Measurements from ENCODE around the gene HDAC7.

The HDAC7 gene

DNA sequence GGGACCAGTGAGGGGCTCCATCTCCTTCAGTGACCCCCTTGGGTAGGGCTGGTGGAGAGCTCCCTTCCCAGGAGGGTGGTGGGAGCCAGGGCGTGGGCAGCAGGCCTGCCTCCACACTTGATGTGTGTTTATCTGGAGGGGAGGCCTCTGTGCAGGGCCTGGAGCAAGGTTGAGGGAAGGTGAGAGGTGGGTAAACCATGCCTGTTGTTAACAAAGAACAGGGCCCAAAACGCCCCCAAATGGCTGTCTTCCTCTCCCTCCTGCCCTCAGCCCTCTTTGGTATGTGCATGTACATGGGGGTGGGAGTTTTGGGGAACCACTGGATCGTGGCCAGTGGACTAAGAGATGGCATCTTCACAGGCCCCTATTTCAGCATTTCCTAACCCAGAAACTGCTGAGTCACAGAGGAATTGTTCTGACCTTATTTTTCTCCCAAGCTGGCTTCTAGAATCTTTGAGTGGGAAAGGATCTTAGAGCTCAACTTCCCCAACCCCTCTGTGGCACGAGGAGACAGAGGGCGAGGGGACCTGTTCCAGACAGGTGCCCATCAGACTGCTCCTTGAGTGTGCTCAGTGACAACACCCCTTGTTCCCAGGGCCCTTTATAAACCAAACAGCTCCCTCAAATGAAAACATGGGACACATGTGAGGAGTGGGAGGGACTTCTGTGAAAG lies 43.1 kb downstream of the HDAC7 start:
- no peak for DNase-seq

DNA sequence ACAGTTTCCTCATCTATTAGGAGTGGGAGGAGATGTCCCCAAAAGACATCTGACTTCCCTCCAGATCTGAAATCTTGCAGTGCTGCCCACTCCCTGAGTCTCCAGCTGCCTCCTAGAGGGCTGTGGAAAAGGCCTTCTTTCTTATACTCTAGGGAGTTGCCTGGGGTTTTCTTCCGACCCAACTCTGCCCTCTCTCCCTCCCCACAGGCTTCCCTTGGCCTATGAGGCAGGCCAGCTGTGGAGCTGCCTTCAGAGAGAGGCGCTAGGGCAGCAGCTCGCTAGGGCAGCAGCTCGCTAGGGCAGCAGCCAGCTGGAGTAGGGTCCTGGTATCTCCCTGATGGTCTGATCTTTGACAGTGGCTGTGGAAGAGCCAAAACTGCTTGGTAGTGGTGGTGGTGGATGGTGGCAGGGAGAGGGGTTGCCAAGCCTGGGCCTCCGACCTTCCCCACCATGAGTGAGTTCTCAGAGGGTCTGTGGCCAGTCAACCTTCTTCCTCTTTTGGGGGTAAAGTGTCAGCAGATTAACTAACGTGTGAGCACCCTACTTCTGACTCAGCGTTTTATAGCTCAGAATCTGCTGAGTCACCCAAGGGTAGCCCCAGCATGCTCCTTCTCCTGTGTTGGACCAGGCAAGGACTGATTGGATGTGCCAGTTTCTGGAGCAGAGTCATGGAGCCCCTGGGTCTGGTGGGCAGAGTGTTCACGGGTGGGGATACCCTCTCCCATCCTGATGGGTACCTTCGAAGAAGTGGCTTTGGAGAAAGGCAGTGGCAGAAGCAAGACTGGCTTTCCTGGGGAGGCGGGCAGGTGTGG lies 44.4 kb downstream of the HDAC7 start:
- no peak for DNase-seq

DNA sequence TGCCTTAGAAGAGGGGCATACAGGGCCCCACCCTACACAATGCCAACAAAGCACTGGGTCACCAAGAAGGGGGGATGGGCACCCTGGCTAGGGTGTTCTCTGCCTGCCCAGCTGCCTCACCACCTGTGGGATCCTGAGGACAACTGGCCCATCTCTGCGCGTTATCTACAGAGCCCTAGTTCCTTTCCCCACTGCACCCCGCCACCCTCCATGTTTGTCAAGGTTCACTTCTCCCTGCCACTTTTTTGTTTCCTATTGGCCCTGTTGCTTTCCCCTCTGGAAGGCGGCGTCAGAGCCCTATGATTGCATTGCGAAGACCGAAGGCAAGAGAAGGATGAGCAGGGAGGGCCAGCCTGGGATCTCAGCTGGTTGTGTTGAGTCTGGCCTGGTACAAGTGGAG lies 45.0 kb downstream of the HDAC7 start:
- DNase-seq: no peak

DNA sequence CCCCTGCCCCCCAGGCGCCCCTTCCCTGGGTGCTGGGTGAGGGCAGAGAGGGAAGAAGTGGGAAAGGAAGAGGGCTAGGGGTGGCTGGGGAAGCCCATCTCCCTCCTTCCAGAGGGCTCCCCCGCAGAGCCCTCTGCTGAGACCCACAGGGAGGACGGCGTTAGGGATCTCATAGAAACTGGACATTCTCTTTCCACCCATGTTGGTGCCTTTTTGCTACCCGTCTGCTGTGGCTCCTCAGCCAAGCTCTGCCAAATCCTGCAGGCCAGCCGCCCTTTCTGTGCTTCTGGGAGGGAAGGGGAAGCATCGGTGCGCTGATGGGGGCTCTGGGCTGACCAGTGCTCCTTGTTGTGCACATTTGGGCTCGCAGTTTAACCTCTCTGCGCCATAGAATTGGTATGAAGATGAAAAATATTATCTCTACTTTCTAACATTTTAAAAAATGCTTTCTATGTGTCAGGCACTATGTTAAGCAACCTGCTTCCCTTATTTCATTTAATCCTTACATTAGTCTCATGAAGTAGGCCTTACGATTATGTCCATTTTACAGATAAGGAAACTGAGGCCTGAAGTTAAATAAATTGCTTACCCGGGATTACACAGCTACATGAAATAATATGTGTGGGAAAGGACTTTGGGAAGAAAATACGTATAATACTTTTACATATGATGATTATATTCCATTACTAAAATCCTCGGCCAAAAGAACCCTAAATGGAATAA lies 45.7 kb downstream of the HDAC7 start:
- DNase-seq: no peak

DNA sequence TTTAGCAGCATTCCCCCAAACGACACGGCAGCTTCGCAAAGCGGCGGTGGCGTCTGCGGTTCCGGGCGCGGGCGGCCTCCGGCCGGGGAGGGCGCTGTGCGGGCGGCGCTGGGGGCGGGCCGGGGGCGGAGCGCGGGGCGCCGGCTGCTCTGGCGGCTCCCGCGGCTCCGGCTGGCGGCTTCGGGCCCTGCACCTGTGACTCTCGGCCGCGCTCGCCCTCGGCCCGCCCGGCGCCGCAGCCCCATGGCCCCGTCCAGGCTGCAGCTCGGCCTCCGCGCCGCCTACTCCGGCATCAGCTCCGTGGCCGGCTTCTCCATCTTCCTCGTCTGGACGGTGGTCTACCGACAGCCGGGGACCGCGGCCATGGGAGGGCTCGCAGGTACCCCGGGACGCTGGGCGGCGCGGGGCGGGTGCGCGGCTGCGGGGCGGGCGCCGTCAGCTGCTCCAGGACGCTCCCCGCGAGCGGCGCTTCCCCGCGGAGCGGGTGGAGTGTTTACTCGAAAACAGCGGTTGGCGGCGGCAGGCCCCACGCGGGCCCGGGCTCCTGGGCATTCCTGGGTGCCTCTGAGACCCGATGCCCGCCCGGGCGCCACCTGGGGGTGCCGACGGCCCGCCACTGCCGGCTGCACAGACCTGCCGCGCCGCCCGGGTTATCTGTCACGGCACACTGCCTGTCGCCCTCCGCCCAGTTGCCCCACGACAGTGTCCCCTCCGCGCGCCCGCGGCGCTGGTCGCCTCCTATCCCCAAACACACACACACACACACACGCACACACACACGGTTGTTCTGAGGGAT lies 46.4 kb downstream of the HDAC7 start, which contains the start of gene SLC48A1:
SLC48A1 (plus strand) TSS at position 177 of the 796 bp plus-strand sequence; CDS start at position 244, 67 bp downstream.
- DNase-seq: peak; percentile 85

DNA sequence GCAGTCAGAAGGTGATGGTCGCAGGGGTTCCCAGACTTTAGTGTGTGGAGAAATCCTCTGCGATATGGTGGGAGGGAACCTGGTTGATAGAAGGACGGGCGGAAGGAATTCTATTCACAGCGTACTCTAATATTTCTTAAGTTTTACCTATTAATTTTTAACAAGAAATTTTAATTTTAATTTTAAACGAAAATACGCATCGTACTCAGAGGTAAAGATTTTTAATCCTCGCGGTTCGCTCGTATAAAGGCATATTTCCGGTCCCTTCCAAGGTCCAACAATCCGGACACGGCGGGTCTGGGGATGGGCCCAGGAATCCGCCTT lies 47.0 kb downstream of the HDAC7 start:
- no peak for DNase-seq

DNA sequence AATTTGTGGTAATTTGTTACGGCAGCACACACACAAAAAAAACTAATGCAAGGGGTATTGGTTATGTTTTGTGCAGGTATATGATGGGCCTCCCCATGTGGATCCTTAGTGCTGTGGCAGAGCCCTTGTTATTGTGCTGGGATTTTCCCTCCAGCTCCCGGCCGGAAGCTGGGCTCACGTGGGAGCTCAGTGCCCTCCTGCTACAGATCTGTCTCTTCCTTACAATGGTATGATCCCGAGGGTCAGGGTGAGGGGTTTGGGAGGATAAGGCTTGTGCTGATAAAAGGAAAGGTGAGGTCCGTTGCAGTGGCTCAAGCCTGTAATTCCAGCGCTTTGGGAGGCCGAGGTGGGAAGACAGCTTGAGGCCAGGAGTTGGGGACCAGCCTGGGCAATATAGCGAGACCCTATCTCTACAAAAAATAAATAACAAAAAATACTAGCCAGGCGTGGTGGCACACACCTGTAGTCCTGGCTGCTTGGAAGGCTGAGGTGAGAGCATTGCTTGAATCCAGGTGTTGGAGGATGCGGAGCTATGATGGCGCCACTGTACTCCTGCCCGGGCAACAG lies 47.5 kb downstream of the HDAC7 start:
- DNase-seq: no peak

DNA sequence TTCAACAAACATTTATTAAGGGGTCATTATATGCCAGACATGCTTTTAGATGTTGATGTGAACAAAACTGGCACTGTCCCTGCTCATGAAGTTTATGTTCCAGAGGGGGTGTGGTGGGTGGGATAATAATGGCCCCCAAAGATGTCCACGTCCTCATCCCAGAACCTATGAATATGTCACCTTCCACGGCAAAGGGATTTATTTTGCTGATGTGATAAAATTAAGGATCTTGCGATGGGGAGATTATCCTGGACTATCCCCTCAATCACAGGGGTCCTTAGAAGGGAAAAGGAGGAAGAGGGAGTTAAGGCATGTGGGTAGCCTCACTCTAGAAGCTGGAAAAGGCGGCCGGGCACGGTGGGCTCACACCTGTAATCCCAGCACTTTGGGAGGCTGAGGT lies 48.4 kb downstream of the HDAC7 start:
- DNase-seq: no peak

DNA sequence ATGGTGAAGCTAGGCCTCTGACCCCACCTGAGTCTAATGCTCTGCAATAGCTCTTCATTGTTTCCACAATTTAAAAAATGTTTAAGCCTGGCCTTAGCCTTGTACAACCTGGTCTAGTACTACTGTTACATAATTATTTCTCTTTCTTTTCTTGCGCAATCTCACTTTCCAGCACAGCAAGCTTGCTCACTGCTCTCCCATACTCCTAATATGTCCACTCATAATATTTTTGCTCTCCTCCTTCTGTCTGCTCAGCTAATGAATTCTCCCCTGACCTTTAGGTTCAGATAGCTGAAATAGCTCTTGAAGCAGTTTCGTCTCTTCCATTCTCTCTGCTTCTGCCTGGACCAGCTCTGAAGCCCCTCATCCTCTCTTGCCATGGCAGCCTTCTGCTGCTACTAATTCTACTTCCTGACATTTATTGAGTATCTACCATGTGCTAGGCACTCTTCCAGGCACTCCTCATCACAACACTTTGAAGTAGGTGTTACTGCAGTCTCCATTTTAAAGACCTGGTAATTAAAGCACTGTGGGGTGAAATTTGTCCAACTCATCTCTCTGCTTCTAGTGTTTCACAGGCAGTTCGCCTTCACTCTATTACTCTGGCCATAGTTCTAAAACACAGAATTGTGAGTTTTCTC lies 49.5 kb downstream of the HDAC7 start:
- no peak for DNase-seq

DNA sequence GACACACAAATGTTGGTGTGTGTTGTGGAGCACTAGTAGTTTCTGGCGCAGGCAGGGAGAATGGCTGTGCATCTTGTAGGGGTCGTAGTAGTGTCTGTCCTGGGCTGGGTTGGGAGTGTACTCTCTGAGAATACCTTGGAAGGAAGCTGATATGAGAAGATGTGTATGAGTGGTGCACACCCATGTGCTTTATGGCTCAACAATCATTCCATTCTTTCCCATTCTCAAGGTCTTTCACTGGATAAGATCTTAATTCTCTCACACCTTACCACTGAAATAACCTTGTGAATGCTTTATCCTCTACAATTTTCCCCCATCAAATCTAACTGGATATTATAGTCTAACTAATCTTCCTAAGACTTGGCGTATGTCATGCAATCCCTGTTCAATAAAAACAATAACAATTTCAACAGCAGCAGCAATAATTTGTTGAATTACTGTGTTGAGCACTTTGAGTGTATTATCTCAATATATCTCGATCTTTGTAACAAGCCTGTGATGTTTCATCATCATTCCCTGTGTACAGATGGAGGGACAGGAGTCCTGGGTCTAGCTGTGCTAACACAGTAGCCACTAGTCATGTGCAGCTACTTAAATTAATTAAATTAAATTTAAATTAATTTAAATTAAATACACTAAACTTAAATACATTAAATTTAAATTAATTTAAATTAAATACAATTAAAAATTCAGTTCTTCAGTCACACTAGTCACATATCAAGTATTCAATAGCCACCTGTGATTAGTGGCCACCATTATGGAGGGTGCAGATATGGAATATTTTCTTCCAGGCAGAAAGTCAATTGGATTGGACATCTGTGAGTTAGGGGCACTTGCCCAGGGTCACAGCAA lies 50.2 kb downstream of the HDAC7 start:
- no peak for DNase-seq

DNA sequence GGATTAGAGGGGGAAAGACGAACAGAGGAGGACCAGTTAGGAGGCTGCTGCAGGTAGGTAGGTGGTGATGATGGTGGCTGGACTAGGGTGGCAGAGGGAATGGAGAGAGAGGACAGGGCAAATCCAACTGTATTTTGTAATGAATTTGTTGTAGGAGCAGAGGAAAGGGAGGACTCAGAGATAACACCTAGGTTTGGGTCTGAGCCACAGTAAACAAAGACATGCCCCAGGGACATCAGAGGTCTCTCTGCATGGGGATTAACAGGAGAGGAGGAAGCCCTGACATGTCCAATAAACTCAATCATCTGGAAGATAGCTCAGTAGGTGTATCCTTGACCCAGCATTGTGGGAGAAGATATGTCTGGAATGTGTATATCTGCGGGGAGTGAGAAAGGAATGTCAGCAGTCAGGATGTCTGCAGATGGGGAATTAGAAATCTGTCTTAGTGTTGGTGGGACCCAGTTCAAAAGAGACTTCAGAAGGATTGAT lies 51.3 kb downstream of the HDAC7 start:
- no peak for DNase-seq

DNA sequence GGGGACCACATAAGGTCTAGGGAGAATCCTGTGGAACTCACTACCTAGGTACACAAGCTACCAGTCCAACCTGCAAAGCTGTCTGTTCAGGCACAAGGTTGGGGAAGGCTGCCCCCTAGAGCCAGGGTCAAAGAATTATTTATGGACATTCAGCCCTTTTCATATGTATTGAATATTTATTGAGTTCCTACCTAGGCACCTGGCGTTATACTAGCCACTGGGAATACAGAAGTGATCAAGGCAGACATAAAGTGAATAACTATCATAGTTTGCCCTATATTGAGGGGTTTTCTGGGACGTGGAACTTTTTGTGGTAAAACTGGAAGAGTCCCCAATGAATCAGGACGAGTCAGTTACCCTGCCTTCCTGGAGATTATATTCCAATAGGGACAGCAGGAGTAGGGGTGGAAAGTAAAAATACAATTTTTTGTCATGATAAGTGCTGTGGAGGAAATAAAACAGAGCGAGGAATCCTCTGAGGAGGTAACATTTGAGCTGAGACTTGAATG lies 52.4 kb downstream of the HDAC7 start:
- peak; percentile 70 for DNase-seq

DNA sequence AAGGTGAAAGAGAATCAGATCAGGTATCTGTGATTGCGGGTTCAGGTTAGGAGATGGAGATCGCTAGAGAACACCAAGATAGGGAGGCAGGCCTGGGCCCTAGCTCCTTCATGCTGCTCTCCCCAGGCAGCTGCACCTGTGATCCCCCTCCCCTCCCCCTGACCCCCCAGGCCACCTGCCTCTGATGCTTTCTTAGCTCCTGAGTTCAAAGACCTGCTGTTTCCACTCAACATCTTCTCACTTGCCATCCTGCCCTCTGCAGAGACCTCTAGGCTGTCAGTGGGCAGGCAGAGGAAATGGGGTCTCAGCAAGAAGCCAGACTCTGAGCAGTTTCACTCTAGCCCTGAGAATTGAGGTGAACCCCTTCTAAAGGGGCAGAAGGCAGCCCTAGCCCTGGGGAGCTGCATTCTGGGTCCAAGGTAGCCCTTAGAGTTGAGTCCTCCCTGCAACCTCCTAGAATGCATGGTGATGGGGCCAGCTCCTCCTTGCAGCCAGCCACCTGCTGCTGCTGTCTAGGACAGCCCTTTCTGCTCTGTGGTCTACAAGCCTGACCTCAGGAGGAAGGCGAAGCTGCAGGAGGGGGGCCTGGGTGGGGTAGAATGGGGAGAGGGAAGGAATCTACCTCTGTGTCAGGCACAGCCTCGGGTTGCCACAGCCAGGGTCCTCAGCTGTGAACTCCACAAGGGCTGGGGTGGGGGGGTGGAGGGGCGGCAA lies 53.0 kb downstream of the HDAC7 start:
- peak; percentile 32 for DNase-seq

DNA sequence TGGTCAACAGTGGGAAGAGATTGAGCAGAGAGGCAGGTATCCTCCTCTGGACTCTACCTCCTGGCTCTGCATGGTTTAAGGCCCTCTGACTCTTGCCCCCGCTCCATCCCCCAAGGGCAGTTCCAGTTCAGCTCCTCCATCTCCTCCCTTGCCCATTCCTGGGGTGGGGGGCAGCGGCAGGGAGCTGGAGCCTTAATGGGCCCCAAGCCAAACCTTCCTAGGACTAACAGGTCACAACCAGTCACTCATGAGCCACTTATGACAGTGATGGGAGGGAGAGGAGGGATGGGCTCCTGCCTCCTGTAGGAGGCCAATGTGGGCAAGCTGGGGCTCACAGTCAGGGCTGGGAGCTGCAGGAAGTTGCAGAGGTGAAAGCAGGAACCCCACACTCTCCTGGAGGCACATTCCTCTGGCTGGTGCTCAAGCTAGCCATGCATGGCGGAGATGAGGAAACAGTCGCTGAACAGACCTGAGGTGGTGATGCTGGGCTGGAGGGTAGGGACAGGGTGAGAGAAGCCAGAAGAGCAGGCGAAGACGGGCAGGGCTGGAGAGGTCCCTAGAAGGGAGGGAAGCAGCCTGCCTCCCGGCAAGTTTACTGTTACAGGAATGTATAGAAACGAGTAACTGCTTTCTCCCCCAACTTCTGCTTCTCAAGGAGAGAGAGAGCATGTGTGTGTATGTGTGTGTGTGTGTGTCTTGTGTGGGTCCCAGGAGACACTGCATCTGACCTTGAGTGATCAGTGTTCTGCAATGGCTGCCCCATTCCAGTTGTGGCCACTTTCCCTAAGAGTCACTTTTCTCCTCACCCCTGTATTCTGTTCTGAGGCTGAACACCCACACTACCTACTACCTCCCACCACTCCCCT lies 56.0 kb downstream of the HDAC7 start:
- DNase-seq: no peak

DNA sequence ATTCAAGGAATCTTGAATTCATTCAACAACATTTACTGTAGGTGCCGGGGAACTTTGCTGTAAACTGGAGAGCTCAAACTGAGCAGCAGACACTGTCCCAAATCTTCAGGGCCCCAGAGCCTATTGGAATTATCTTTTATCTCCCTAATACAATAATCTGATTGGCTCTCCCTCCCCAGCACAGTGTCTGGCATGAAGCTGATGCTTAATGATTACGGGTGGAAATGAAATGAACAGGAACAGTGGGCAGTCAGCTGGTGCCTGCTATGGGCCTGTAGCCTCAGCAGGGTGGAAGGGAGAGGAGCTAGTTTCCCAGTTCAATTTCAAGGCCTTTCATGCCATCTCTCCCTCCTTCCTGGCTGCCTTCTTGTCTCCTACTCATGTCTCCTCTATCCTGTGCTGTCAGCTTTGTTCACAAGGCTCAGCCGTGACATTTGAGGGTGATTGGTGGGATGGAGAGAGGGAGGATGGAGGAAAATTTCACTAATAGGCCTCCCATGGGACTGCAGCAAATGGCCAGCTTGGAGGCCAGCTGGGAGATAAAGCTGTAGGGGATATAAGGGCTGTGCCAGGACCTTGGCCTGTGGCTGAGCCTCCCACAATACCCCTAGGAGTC lies 56.7 kb downstream of the HDAC7 start:
- no peak for DNase-seq

DNA sequence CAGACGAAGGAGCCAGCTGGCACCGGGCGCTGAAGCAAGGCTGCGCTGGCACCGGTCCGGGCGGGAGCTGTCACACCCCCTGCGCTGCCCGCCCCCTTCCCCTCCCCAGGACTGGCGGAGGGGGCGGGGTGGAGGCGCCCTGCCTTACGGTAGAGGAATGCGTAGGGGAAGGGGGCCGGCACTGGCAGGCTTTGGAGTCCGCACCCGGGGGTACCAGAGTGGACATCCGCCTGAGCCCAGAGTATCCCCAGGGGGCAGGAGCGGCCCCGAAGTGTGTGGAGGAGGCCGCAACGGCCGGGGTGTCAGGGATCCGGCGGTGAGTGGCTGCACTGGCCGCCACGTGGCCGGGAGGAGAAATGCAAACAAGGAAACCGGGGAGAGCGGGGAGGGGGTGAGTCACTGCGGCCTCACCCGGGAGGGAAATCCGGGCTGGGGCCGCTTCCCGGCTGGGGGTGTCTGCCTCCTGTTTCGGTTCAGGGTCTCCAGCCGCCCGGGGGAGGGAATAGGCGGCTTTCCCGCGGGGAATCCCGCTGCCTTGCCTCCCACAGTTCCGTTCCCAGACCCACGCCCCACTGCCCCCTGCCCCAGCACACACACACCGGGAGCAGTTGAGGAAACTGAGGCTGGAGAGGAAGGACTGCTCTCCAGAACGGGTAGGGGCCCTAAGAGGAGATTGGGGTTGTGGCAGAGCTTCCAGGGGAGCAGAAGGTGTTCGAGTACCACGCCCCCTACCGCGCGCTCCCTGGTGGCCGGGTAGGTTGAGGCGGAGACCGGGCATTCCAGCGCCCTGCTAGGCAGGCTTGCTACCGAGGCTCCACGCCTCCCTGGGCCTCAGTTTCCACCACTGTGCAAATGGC lies 60.6 kb downstream of the HDAC7 start, which contains the start of gene RAPGEF3:
RAPGEF3 (minus strand) TSS at position 47 of the 857 bp plus-strand sequence. CDS start 324 bp downstream, outside the sequence.
- DNase-seq: peak; percentile 77

DNA sequence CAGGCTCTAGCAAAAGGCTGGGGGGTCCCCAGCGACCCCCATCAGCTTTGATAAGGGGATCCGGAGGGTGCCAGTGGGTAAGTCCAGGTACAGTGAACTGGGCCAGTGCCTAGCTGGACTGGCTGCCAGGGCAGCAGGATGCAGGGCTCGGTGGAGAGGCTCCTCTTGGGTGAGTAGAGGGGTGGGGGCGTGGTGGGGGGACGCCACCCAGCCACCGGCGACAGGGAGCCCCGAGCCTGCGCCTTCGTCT lies 61.2 kb downstream of the HDAC7 start:
- no peak for DNase-seq
